ENCODE results near the gene EIF4G1.

Gene EIF4G1

GRCh38 chr3:184335291-184335660, 20.9 kb downstream of the EIF4G1 start:
- Histone ChIP-seq H3K18ac (ENCODE audit: low read length) (no peak overlapping the region), H2BK12ac (ENCODE audit: low read length) (no peak overlapping the region), H2BK120ac (ENCODE audit: low read depth, low read length) (no peak overlapping the region), H2AK5ac (ENCODE audit: low read depth, low read length) (no peak overlapping the region), H2BK15ac (ENCODE audit: low read length) (no peak overlapping the region), H3K27ac (replicated peaks; ENCODE audit: low read length) (peak overlapping the region; percentile 46), H4K91ac (ENCODE audit: low read depth, low read length, poor library complexity) (no peak overlapping the region), H4K8ac (ENCODE audit: low read depth, low read length) (no peak overlapping the region), H3K27me3 (ENCODE audit: control insufficient read depth in 3 of 3, insufficient read depth in 3 of 3, low read depth in 1 of 3, low read length in 3 of 3) (no peaks in the 10 kb centered on the region), H3K4me1 (ENCODE audit: control insufficient read depth in 2 of 2, insufficient read depth in 1 of 2, low read depth in 1 of 2, low read length in 2 of 2) (peaks cover 20 to 31% of the 10 kb centered on the region in 2 donors), H2AFZ (ENCODE audit: low read length) (peak overlapping the region; percentile 15), H3K36me3 (replicated peaks in 1 of 2; ENCODE audit: control insufficient read depth in 2 of 2, insufficient read depth in 2 of 2, low read length in 2 of 2) (peaks cover 37 to 54% of the 10 kb centered on the region in 2 donors), H3K4ac (ENCODE audit: low read length) (no peak overlapping the region), H2BK5ac (ENCODE audit: low read length) (no peak overlapping the region), H3K9me3 (replicated peaks in 1 of 2; ENCODE audit: control insufficient read depth in 2 of 2, insufficient read depth in 1 of 2, low read depth in 1 of 2, low read length in 2 of 2) (no peaks in the 10 kb centered on the region), H3K4me3 (ENCODE audit: low read length in 2 of 2) (peak overlapping the region in 1 of 2 donors; percentile 60), H3K14ac (ENCODE audit: low read length) (no peak overlapping the region), H3K23ac (ENCODE audit: low read depth, low read length, poor library complexity) (no peak overlapping the region), H3K9ac (ENCODE audit: low read depth, low read length, poor library complexity) (no peak overlapping the region), H3K79me1 (ENCODE audit: low read depth, low read length) (peaks cover 5% of the 10 kb centered on the region), H3K4me2 (ENCODE audit: insufficient read depth, low read length, poor library complexity, severe bottlenecking) (peak overlapping the region; percentile 45)
- WGBS, 2 donors (ENCODE audit: extremely low coverage in 2 of 2, insufficient read length in 2 of 2, insufficient replicate concordance in 1 of 2), result no CpG with 5 or more reads among the region's 4 CpGs
- no peak for DNase-seq (ENCODE audit: low spot score)

- Histone ChIP-seq H4K91ac (ENCODE audit: low read depth, low read length, poor library complexity) (no peak overlapping the region), H3K79me1 (ENCODE audit: low read depth, low read length) (peaks cover 5% of the 10 kb centered on the region), H3K14ac (ENCODE audit: low read length) (peak overlapping the region; percentile 42), H3K18ac (ENCODE audit: low read length) (peak overlapping the region; percentile 92), H2BK120ac (ENCODE audit: low read depth, low read length) (peak overlapping the region; percentile 35), H4K8ac (ENCODE audit: low read depth, low read length) (no peak overlapping the region), H2AK5ac (ENCODE audit: low read depth, low read length) (peak overlapping the region; percentile 86), H3K4ac (ENCODE audit: low read length) (no peak overlapping the region), H3K23ac (ENCODE audit: low read depth, low read length, poor library complexity) (peak overlapping the region; percentile 40), H3K9me3 (replicated peaks in 1 of 2; ENCODE audit: control insufficient read depth in 2 of 2, insufficient read depth in 1 of 2, low read depth in 1 of 2, low read length in 2 of 2) (no peaks in the 10 kb centered on the region), H3K27ac (replicated peaks; ENCODE audit: low read length) (peak overlapping the region; percentile 86), H2BK15ac (ENCODE audit: low read length) (peak overlapping the region; percentile 40), H3K9ac (ENCODE audit: low read depth, low read length, poor library complexity) (peak overlapping the region; percentile 82), H3K4me1 (ENCODE audit: control insufficient read depth in 2 of 2, insufficient read depth in 1 of 2, low read depth in 1 of 2, low read length in 2 of 2) (peaks cover 20 to 31% of the 10 kb centered on the region in 2 donors), H2BK12ac (ENCODE audit: low read length) (no peak overlapping the region), H3K36me3 (replicated peaks in 1 of 2; ENCODE audit: control insufficient read depth in 2 of 2, insufficient read depth in 2 of 2, low read length in 2 of 2) (peaks cover 35 to 47% of the 10 kb centered on the region in 2 donors), H3K4me2 (ENCODE audit: insufficient read depth, low read length, poor library complexity, severe bottlenecking) (peak overlapping the region; percentile 78), H3K27me3 (ENCODE audit: control insufficient read depth in 3 of 3, insufficient read depth in 3 of 3, low read depth in 1 of 3, low read length in 3 of 3) (no peaks in the 10 kb centered on the region), H2BK5ac (ENCODE audit: low read length) (peak overlapping the region; percentile 67), H2AFZ (ENCODE audit: low read length) (peak overlapping the region; percentile 87), H3K4me3 (ENCODE audit: low read length in 2 of 2) (peak overlapping the region; percentile 60 to 91)
- DNase-seq (ENCODE audit: low spot score), result peak; percentile 86
- WGBS, 2 donors (ENCODE audit: extremely low coverage in 2 of 2, insufficient read length in 2 of 2, insufficient replicate concordance in 1 of 2), result no CpG with 5 or more reads among the region's 77 CpGs
These were observed 21.5 kb downstream of the EIF4G1 start for GRCh38 chr3:184335661-184336546.

GRCh38 chr3:184336547-184337398, 22.4 kb downstream of the EIF4G1 start:
- no peaks in the 10 kb centered on the region for H3K27me3 ChIP-seq (ENCODE audit: control insufficient read depth in 3 of 3, insufficient read depth in 3 of 3, low read depth in 1 of 3, low read length in 3 of 3)
- peak overlapping the region; percentile 86 for H3K18ac ChIP-seq (ENCODE audit: low read length)
- H2AK5ac ChIP-seq (ENCODE audit: low read depth, low read length), result peak overlapping the region; percentile 86
- no peaks in the 10 kb centered on the region for H3K9me3 ChIP-seq (replicated peaks in 1 of 2; ENCODE audit: control insufficient read depth in 2 of 2, insufficient read depth in 1 of 2, low read depth in 1 of 2, low read length in 2 of 2)
- no peak overlapping the region for H4K91ac ChIP-seq (ENCODE audit: low read depth, low read length, poor library complexity)
- peak overlapping the region; percentile 35 for H2BK120ac ChIP-seq (ENCODE audit: low read depth, low read length)
- H2BK15ac ChIP-seq (ENCODE audit: low read length), result peak overlapping the region; percentile 40
- peaks cover 20 to 31% of the 10 kb centered on the region in 2 donors for H3K4me1 ChIP-seq (ENCODE audit: control insufficient read depth in 2 of 2, insufficient read depth in 1 of 2, low read depth in 1 of 2, low read length in 2 of 2)
- H3K23ac ChIP-seq (ENCODE audit: low read depth, low read length, poor library complexity), result no peak overlapping the region
- peak overlapping the region; percentile 77 for H3K14ac ChIP-seq (ENCODE audit: low read length)
- peak overlapping the region; percentile 60 to 91 for H3K4me3 ChIP-seq (ENCODE audit: low read length in 2 of 2)
- peak overlapping the region; percentile 82 for H3K9ac ChIP-seq (ENCODE audit: low read depth, low read length, poor library complexity)
- H2BK5ac ChIP-seq (ENCODE audit: low read length), result peak overlapping the region; percentile 67
- H2BK12ac ChIP-seq (ENCODE audit: low read length), result no peak overlapping the region
- H3K27ac ChIP-seq (replicated peaks; ENCODE audit: low read length), result peak overlapping the region; percentile 86
- peak overlapping the region; percentile 26 for H3K4ac ChIP-seq (ENCODE audit: low read length)
- peaks cover 34 to 41% of the 10 kb centered on the region in 2 donors for H3K36me3 ChIP-seq (replicated peaks in 1 of 2; ENCODE audit: control insufficient read depth in 2 of 2, insufficient read depth in 2 of 2, low read length in 2 of 2)
- DNase-seq (ENCODE audit: low spot score), result no peak
- peak overlapping the region; percentile 87 for H2AFZ ChIP-seq (ENCODE audit: low read length)
- H3K79me1 ChIP-seq (ENCODE audit: low read depth, low read length), result peaks cover 5% of the 10 kb centered on the region
- no peak overlapping the region for H4K8ac ChIP-seq (ENCODE audit: low read depth, low read length)
- peak overlapping the region; percentile 78 for H3K4me2 ChIP-seq (ENCODE audit: insufficient read depth, low read length, poor library complexity, severe bottlenecking)
- no CpG with 5 or more reads among the region's 17 CpGs for WGBS, 2 donors (ENCODE audit: extremely low coverage in 2 of 2, insufficient read length in 2 of 2, insufficient replicate concordance in 1 of 2)

- WGBS, 2 donors (ENCODE audit: extremely low coverage in 2 of 2, insufficient read length in 2 of 2, insufficient replicate concordance in 1 of 2), result no CpG with 5 or more reads among the region's 6 CpGs
- Histone ChIP-seq H2BK120ac (ENCODE audit: low read depth, low read length) (no peak within 1 kb of the TSS), H2BK12ac (ENCODE audit: low read length) (no peak within 1 kb of the TSS), H3K4ac (ENCODE audit: low read length) (peak within 1 kb of the TSS; percentile 26), H4K91ac (ENCODE audit: low read depth, low read length, poor library complexity) (no peak within 1 kb of the TSS), H3K4me3 (ENCODE audit: low read length in 2 of 2) (peak within 1 kb of the TSS; percentile 60 to 91), H4K8ac (ENCODE audit: low read depth, low read length) (no peak within 1 kb of the TSS), H3K27me3 (ENCODE audit: control insufficient read depth in 3 of 3, insufficient read depth in 3 of 3, low read depth in 1 of 3, low read length in 3 of 3) (no peaks in the 10 kb centered on the region), H3K27ac (replicated peaks; ENCODE audit: low read length) (peak within 1 kb of the TSS; percentile 86), H3K4me2 (ENCODE audit: insufficient read depth, low read length, poor library complexity, severe bottlenecking) (peak within 1 kb of the TSS; percentile 78), H3K9me3 (replicated peaks in 1 of 2; ENCODE audit: control insufficient read depth in 2 of 2, insufficient read depth in 1 of 2, low read depth in 1 of 2, low read length in 2 of 2) (no peaks in the 10 kb centered on the region), H3K9ac (ENCODE audit: low read depth, low read length, poor library complexity) (peak within 1 kb of the TSS; percentile 82), H3K18ac (ENCODE audit: low read length) (peak within 1 kb of the TSS; percentile 86), H2AK5ac (ENCODE audit: low read depth, low read length) (peak within 1 kb of the TSS; percentile 86), H2BK5ac (ENCODE audit: low read length) (peak within 1 kb of the TSS; percentile 67), H3K14ac (ENCODE audit: low read length) (peak within 1 kb of the TSS; percentile 77), H2BK15ac (ENCODE audit: low read length) (peak within 1 kb of the TSS; percentile 40), H3K23ac (ENCODE audit: low read depth, low read length, poor library complexity) (no peak within 1 kb of the TSS), H3K79me1 (ENCODE audit: low read depth, low read length) (peaks cover 5% of the 10 kb centered on the region), H3K4me1 (ENCODE audit: control insufficient read depth in 2 of 2, insufficient read depth in 1 of 2, low read depth in 1 of 2, low read length in 2 of 2) (peaks cover 20 to 31% of the 10 kb centered on the region in 2 donors), H3K36me3 (replicated peaks in 1 of 2; ENCODE audit: control insufficient read depth in 2 of 2, insufficient read depth in 2 of 2, low read length in 2 of 2) (peaks cover 31 to 39% of the 10 kb centered on the region in 2 donors), H2AFZ (ENCODE audit: low read length) (peak within 1 kb of the TSS; percentile 81)
- no peak for DNase-seq (ENCODE audit: low spot score)
These were observed 23.0 kb downstream of the EIF4G1 start, which contains the start of gene FAM131A for GRCh38 chr3:184337399-184337714. Gene FAM131A, plus strand, starts transcription at chr3:184337600. Its CDS starts 31 bp downstream, at chr3:184337631.
